HepG2 (cell line): ENCODE results near the gene NDUFB10. TPM values are rescaled to one million over a fixed set of nuclear protein-coding genes. Genes with fewer than 3 reads are reported as not detected.
A peak's percentile ranks its signal among the peaks of the same experiment; 100 is the strongest.

Source experiments
- AHR ChIP-seq: IDR thresholded peaks from 2 replicates; pipeline ENCODE4 v1.6.1; 2018; ENCODE audit warnings: missing genetic modification reagents, missing compliant biosample characterization
- BHLHE40 ChIP-seq: IDR thresholded peaks from 2 replicates; pipeline ENCODE4 v1.6.1; 2011; ENCODE audit warnings: low read length, improper control_type of control experiment
- ETV6 ChIP-seq: sonication (generic); formaldehyde crosslinking; conservative IDR thresholded peaks from 2 replicates; pipeline ENCODE4 v1.4.0; 2020; ENCODE audit warnings: missing genetic modification reagents
- KDM2A ChIP-seq: sonication (generic); formaldehyde crosslinking; IDR thresholded peaks from 2 replicates; pipeline ENCODE4 v1.4.0; 2020; ENCODE audit warnings: low read depth, missing genetic modification reagents, borderline replicate concordance
- LRRFIP1 ChIP-seq: sonication (generic); formaldehyde crosslinking; conservative IDR thresholded peaks from 2 replicates; pipeline ENCODE4 v1.4.0; 2020; ENCODE audit warnings: missing genetic modification reagents
- NCOA5 ChIP-seq: sonication (generic); formaldehyde crosslinking; IDR thresholded peaks from 2 replicates; pipeline ENCODE4 v1.4.0; 2020; ENCODE audit warnings: missing genetic modification reagents
- NRL ChIP-seq: sonication (generic); formaldehyde crosslinking; IDR thresholded peaks from 2 replicates; pipeline ENCODE4 v1.5.0; 2020; ENCODE audit warnings: missing genetic modification reagents, mild to moderate bottlenecking, moderate library complexity, borderline replicate concordance
- PHF8 ChIP-seq: sonication (generic); formaldehyde crosslinking; IDR thresholded peaks from 2 replicates; pipeline ENCODE4 v1.5.0; 2020; ENCODE audit warnings: missing genetic modification reagents
- RFX3 ChIP-seq: IDR thresholded peaks from 2 replicates; pipeline ENCODE4 v1.6.1; 2016; ENCODE audit warnings: missing biosample characterization, missing genetic modification reagents
- SRSF4 ChIP-seq: fragments of 200-400 bp; formaldehyde crosslinking; IDR thresholded peaks from one replicate; pipeline ENCODE4 v1.6.1; 2018; ENCODE audit warnings: mild to moderate bottlenecking, low read depth, low read length, moderate library complexity; ENCODE audit not compliant: poor library complexity, severe bottlenecking
- TBP ChIP-seq: sonication (generic); formaldehyde crosslinking; IDR thresholded peaks from 2 replicates; pipeline ENCODE4 v1.5.0; 2020; ENCODE audit warnings: missing genetic modification reagents
- TFDP1 ChIP-seq: IDR thresholded peaks from 2 replicates; pipeline ENCODE4 v1.6.1; 2016; ENCODE audit warnings: missing compliant biosample characterization, missing genetic modification reagents, borderline replicate concordance
- THAP7 ChIP-seq: sonication (generic); formaldehyde crosslinking; IDR thresholded peaks from 2 replicates; pipeline ENCODE4 v1.8.1; 2023; ENCODE audit warnings: mild to moderate bottlenecking, missing genetic modification reagents
- TSC22D2 ChIP-seq: sonication (generic); formaldehyde crosslinking; IDR thresholded peaks from 2 replicates; pipeline ENCODE4 v1.5.1; 2020; ENCODE audit warnings: missing genetic modification reagents, mild to moderate bottlenecking, borderline replicate concordance
- ZNF207 ChIP-seq: fragments of 450-650 bp; IDR thresholded peaks from 2 replicates; pipeline ENCODE4 v1.6.1; 2016; ENCODE audit warnings: antibody characterized with exemption, borderline replicate concordance
- ZNF282 ChIP-seq: fragments of 450-650 bp; IDR thresholded peaks from 2 replicates; pipeline ENCODE4 v1.6.1; 2018; ENCODE audit not compliant: partially characterized antibody
- ZNF383 ChIP-seq: sonication (generic); formaldehyde crosslinking; IDR thresholded peaks from 2 replicates; pipeline ENCODE4 v1.4.0; 2020; ENCODE audit warnings: missing genetic modification reagents, mild to moderate bottlenecking, borderline replicate concordance
- ZNF446 ChIP-seq: sonication (generic); formaldehyde crosslinking; IDR thresholded peaks from 2 replicates; pipeline ENCODE4 v1.5.0; 2020; ENCODE audit warnings: mild to moderate bottlenecking, missing genetic modification reagents
- ZNF501 ChIP-seq: sonication (generic); formaldehyde crosslinking; IDR thresholded peaks from 2 replicates; pipeline ENCODE4 v1.5.1; 2020; ENCODE audit warnings: mild to moderate bottlenecking, moderate library complexity, missing genetic modification reagents
- ZNF574 ChIP-seq: sonication (generic); formaldehyde crosslinking; IDR thresholded peaks from 2 replicates; pipeline ENCODE4 v1.4.0; 2020; ENCODE audit warnings: missing genetic modification reagents
- ZNF589 ChIP-seq: sonication (generic); formaldehyde crosslinking; conservative IDR thresholded peaks from 2 replicates; pipeline ENCODE4 v1.8.0; 2022; ENCODE audit warnings: mild to moderate bottlenecking, moderate library complexity, missing genetic modification reagents
- ZNF644 ChIP-seq: IDR thresholded peaks from 2 replicates; pipeline ENCODE4 v1.6.1; 2016; ENCODE audit warnings: low read depth
- ZNF768 ChIP-seq: sonication (generic); formaldehyde crosslinking; IDR thresholded peaks from 2 replicates; pipeline ENCODE4 v1.4.0; 2020; ENCODE audit warnings: missing genetic modification reagents
- polyA plus RNA-seq, 8 experiments: library from polyadenylated mRNA; depleted of rRNA in 3 of 8; stranded (reverse) in 7 of 8; unstranded in 1 of 8; fragments of >200 nt; fragmentation: Illumina TruSeq in 4 of 8; extraction: Trizol in 4 of 8; gene quantifications; 2 replicates each; pipeline versions ENCODE4 v1.2.1 to v1.2.3, GENCODE V29; 2011 to 2016; ENCODE audit warnings: low read depth in 4 of 8, missing spikeins in 1 of 8, mixed read lengths in 1 of 8; ENCODE audit not compliant: insufficient read depth in 1 of 8
- total RNA-seq, 5 experiments: library from RNA; depleted of rRNA; stranded (reverse); fragments of >200 nt; fragmentation: Illumina TruSeq; extraction: Trizol; gene quantifications; 2 replicates each; pipeline ENCODE4 v1.2.3, GENCODE V29; 2016; ENCODE audit warnings: low read depth in 1 of 5

Gene NDUFB10
- total and polyA plus RNA-seq, 2 of the 13 experiments (the other 11 are each of a cell fraction or from before 2014, with no cell fraction given) = 68.6 to 157 TPM

- TF ChIP-seq TFDP1 = peak; percentile 52; the same call in 1 of the 2 replicates
- peak; percentile 76; the same call in 1 of the 2 replicates for TF ChIP-seq TSC22D2 (CRISPR knock-in tag)
- no peak for TF ChIP-seq ZNF383
- TF ChIP-seq ZNF446 (CRISPR knock-in tag) = peak; percentile 66
- TF ChIP-seq ZNF501 (CRISPR knock-in tag) = peak; percentile 85
- no peak for TF ChIP-seq RFX3 (CRISPR knock-in tag)
- no peak for TF ChIP-seq ZNF282
- peak; percentile 79 for TF ChIP-seq KDM2A (CRISPR knock-in tag)
- no peak for TF ChIP-seq ZNF644 (CRISPR knock-in tag)
- TF ChIP-seq ZNF589 = peak; percentile 57; the same call in 1 of the 2 replicates
- TF ChIP-seq ETV6 (CRISPR knock-in tag) = peak; percentile 42; the same call in 1 of the 2 replicates
- TF ChIP-seq PHF8 (CRISPR knock-in tag) = peak; percentile 92
- TF ChIP-seq SRSF4 = no peak
- TF ChIP-seq NRL = no peak
- no peak for TF ChIP-seq BHLHE40
- TF ChIP-seq LRRFIP1 (CRISPR knock-in tag) = no peak
- no peak; the same call in 1 of the 2 replicates for TF ChIP-seq AHR (CRISPR knock-in tag)
- TF ChIP-seq ZNF574 (CRISPR knock-in tag) = peak; percentile 98
- peak; percentile 88; the same call in 1 of the 2 replicates for TF ChIP-seq TBP (CRISPR knock-in tag)
- no peak for TF ChIP-seq ZNF207
- TF ChIP-seq NCOA5 (CRISPR knock-in tag) = no peak
- peak; percentile 70; the same call in 1 of the 2 replicates for TF ChIP-seq ZNF768 (CRISPR knock-in tag)
- TF ChIP-seq THAP7 (CRISPR knock-in tag) = peak; percentile 77; the same call in 1 of the 2 replicates
These were observed at the start of gene NDUFB10 (continued) for GRCh38 chr16:1959269-1960039.
